ENCODE data around the gene CCDC146.
"Not testable (repeated sequence)": the region's sequence is repeated elsewhere in the genome, so short reads cannot be mapped to it uniquely, and the experiment has no call there.

GRCh38 chr7:77172437-77173172 lies 50.2 kb downstream of the CCDC146 start:
- TF ChIP-seq EZH2, EZH2phosphoT487 (IDR thresholded peaks at IDR 0.05): not testable (repeated sequence)
- TF ChIP-seq, protein P1, sequence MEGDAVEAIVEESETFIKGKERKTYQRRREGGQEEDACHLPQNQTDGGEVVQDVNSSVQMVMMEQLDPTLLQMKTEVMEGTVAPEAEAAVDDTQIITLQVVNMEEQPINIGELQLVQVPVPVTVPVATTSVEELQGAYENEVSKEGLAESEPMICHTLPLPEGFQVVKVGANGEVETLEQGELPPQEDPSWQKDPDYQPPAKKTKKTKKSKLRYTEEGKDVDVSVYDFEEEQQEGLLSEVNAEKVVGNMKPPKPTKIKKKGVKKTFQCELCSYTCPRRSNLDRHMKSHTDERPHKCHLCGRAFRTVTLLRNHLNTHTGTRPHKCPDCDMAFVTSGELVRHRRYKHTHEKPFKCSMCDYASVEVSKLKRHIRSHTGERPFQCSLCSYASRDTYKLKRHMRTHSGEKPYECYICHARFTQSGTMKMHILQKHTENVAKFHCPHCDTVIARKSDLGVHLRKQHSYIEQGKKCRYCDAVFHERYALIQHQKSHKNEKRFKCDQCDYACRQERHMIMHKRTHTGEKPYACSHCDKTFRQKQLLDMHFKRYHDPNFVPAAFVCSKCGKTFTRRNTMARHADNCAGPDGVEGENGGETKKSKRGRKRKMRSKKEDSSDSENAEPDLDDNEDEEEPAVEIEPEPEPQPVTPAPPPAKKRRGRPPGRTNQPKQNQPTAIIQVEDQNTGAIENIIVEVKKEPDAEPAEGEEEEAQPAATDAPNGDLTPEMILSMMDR (IDR thresholded peaks at IDR 0.05): not testable (repeated sequence)
